ENCODE results near the gene MYO1F.
"Not testable (repeated sequence)": the region's sequence is repeated elsewhere in the genome, so short reads cannot be mapped to it uniquely, and the experiment has no call there.

MYO1F gene

DNA sequence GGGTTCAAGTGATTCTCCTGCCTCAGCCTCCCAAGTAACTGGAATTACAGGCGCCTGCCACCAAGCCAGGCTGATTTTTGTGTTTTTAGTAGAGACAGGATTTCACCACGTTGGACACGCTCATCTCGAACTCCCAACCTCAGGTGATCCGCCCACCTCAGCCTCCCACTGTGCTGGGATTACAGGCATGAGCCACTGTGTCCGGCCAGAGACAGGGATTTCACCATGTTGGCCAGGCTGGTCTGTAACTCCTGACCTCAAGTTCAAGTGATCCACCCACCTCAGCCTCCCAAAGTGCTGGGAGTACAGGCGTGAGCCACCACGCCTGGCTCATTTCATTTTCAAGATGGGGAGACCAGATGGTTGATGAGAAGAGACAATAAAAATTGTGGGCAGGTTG, 12.4 kb downstream of the MYO1F start:
- not testable (repeated sequence) for DNase-seq (ENCODE audit: low read depth)

DNA sequence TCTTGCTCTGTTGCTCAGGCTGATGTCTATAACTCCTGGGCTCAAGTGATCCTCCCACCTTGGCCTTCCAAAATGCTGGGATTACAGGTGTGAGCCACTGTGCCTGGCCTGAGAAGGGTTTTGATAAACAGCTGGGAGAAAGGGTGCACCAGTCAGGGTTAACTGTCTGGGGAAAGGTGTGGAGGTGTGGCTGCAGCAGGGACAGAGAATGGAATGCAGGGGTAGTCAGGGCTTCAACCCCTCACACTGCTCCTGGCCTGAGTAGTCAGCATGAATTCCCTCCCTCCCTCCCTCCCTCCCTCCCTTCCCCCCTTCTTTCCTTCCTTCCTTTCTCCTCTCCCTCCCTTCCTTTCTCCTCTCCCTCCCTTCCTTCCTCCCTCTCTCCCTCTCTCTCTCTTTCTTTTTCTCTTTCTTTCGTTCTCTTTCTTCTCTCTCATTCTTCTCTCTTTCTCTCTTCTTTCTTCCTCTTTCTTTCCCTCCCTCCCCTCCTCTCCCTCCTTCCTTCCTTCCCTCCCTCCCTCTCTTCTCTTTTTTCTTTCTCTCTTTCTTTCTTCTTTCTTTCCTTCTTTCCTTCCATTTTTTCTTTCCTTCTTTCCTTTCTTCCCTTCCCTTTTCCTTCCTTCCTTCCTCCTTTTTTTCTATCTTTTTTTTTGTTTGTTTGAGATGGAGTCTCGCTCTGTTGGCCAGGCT, 16.0 kb downstream of the MYO1F start:
- no peak for DNase-seq (ENCODE audit: low read depth)

DNA sequence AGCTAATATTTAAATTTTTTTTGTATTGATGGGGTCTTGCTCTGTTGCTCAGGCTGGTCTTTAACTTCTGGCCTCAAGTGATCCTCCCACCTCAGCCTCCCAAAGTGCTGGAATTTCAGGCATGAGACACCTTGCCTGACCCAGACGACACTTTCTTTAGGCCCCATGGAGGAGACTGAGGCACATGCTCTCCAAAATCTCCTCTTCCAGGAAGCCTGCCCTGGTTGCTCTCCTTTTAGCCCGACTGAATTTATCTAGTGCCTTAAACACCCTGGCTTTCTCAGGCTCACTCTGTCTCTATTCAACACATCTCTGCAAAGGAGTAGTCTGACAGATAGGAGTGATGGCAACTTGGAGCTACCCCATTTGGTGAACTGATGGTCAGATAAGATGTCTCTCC, 18.9 kb downstream of the MYO1F start:
- no peak for DNase-seq (ENCODE audit: low read depth)

DNA sequence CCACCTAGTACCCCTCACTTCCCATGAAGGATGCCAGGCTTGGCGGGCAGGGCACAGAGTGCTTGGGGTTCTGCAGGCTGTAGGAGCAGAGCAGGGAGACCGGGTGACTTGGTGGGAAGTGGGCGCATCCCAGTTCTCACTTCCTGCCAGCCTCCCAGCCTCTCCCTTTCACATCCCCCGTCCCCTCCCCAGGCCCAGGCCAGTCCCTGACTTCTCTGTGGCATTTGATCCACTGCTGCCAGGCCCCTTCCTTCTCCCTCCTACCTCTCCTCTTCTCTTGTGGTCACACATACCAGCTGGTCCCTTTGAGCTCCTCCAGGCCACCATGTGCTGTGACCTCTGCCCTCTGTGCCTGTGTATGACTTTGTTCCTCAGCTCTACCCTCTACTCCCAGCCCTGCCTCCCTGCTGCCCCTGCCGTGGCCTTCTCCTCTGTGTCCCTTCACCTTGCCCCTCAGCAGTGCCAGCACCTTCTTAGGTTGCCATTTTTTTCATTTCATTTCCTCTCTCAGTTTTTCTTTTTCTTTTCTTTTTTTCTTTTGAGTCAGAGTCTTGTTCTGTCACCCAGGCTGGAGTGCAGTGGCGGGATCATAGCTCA, 19.5 kb downstream of the MYO1F start:
- DNase-seq (ENCODE audit: low read depth), result no peak

DNA sequence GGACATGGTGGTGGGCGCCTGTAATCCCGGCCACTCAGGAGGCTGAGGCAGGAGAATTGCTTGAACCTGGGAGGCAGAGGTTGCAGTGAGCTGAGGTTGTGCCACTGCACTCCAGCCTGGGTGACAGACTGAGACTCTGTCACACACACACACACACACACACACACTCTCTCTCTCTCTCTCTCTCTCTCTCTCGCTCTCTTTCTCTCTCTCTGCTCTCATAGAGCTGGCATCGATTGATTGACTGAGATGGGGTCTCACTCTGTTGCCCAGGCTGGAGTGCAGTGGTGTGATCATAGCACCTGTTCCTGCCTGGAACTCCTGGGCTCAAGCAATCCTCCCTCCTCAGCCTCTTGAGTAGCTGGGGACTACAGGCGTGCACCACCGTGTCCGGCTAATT, 23.5 kb downstream of the MYO1F start:
- DNase-seq (ENCODE audit: low read depth), result not testable (repeated sequence)

DNA sequence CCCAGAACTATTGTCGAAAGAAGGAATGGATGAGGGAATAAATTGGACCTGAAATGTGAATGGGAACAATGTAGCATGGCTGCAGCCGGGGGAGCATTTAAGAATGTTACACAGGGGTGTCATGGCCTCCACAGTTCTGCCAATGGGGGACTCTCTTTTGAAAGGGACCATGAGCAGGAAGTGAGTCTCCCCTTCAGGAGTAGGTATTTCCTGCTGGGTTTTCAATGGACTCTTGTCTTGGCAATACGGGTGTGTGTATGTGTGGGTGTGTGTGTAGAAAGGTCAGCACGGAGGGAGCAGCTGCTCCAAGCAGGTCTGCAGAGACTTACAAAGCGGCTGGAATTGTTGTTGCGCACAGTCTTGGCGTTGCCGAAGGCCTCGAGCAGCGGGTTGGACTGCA, 24.4 kb downstream of the MYO1F start:
- no peak for DNase-seq (ENCODE audit: low read depth)

DNA sequence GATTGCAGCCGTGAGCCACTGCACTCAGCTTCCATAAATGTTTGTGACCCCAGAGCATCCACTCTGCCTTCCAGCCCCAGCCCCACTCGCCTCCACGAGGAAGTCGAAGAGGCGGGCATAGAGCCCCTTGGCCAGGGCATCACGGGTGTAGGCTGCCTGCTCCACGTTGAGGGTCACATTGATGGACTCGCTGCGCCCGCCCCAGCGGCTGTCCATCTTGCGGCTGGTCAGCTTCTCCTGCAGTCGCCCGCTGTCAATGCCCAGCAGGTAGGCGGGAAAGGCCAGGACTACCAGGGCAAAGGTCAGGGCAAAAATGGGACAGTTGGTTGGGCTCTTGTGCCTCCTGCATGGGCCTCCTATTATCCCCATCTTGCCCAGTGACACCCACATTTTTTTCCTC, 27.2 kb downstream of the MYO1F start:
- no peak for DNase-seq (ENCODE audit: low read depth)

DNA sequence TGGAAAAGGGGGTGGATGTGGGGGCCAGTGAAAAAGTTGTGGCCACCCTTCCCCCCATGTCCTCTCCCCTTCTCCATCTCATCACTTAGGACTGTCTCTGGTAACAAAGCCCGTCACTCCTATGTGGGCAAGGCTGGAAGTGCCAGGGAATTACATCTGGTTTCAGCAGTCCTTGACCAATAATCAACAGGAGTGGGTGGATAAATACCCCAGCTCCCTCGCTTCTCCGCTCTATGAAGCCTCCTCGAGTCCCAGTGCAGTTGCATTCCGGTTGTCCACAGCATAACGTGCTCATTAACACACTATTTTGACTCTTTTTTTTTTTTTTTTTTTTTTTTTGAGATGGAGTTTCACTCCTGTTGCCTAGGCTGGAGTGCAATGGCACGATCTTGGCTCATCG, 31.5 kb downstream of the MYO1F start:
- no peak for DNase-seq (ENCODE audit: low read depth)

DNA sequence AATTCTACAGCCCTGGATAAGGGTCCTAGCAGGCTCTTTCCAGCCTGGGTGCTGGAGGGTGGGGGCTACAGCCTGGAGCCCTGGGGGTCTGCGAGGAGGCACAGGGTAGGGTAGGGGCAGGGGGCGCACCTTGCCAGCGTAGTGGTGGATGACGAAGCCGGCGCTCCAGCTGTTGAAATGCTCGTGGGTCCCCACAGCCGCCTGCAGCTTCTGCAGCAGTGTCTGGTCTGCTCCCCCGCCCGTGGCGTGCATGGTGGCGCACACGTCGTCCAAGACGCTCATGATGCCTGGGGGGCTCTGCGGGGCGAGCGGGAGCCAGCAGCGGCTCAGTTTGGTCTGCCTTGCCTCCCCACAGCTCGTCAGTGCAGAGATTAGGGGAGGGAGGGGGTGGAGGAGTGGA, 33.1 kb downstream of the MYO1F start:
- DNase-seq (ENCODE audit: low read depth), result no peak

DNA sequence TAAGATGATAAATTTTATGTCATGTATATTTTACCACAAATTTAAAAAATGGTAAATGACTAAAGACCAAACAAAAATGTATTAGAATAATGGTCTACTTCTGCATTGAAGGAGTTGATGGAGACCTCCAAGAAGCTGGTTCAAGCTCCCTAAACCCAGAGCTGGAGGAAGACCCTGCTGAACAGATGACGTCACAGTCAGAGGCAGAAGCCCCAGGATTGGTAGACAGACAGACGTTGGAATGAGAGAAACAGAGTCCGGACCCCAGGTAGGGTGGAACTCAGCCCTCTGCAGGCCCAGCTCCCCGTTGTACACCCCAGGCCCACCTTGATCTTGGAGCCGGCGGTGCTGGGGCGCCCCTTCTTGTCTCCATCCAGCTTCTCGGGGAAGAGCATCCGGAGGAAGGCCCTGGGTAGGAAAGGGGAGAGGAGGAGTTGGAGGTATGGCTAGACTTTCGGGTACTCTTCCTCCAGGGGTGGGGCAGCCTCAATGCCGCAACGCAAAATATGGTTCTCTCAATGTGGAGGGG, 37.6 kb downstream of the MYO1F start:
- no peak for DNase-seq (ENCODE audit: low read depth)

DNA sequence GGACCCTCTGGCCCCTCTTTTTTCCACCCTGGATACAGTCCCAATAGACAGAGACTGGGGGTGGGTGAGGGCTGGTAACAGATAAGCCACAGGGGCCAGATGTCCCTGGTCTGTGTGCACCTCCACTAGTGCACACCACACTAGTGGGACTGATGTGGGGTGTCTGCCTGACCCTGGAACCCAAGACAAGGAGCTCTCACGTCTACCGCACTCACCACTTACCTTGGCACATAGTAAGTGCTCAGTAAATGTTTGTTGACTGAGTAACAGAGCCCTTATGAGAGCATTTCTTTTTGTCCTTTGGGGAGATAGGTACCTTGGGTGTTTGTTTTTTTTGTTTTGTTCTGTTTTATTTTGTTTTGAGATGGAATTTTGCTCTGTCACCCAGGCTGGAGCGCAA, 40.1 kb downstream of the MYO1F start:
- DNase-seq (ENCODE audit: low read depth), result no peak

DNA sequence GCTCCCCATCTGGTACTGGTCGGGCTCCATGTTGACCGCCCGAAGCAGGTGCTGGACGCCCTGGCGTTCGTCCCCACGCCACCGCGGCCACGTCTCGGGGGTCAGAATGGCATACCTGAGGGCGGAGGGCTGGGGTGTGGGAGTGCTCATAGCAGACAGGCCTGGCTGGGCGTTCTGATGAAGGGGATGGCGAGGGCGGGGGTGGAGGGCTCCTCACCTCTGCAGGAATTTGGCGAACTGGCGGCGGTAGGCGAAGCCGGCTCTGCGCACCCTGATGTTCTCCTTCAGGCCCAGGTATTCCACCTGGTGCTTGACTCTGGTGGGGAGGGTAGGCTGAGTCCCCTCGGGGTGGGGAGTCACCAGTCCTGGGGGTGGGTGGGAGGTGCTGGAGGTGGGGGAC, 41.0 kb downstream of the MYO1F start:
- DNase-seq (ENCODE audit: low read depth), result no peak

DNA sequence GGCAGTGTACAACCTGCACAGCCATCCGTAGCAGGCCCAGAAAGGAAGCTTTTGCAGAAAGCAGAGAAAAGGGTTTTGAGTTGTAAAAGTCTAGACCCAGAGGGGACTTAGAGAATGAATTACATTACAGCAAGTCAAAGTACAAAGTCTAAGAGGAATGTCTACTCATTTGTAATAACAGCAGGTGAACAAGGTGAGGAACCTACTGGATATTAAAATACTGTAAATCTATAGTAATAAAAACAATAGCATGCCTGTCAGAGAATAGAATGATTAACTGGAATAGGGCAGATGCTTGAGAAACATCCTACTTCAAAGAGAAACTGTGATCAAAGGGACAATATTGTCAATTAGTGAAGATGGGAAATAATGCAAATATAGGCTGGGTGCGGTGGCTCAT, 45.0 kb downstream of the MYO1F start:
- DNase-seq (ENCODE audit: low read depth), result no peak

DNA sequence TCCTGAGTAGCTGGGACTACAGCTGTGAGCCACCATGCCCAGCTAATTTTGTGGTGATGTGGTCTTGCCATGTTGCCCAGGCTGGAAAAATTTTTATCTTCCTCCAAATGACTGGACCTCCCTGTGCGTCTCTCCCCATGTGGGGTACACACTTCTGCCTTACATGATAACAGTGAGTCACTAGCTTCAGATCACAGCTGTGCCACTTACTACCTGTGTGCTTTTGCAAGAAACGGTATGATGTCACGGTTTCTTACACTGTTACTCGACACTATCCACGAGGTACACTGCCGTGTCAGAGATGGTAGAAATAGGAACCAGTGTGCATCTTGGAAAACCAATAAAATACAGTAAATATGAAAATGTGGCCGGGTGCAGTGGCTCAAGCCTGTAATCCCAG, 45.8 kb downstream of the MYO1F start:
- DNase-seq (ENCODE audit: low read depth), result no peak

DNA sequence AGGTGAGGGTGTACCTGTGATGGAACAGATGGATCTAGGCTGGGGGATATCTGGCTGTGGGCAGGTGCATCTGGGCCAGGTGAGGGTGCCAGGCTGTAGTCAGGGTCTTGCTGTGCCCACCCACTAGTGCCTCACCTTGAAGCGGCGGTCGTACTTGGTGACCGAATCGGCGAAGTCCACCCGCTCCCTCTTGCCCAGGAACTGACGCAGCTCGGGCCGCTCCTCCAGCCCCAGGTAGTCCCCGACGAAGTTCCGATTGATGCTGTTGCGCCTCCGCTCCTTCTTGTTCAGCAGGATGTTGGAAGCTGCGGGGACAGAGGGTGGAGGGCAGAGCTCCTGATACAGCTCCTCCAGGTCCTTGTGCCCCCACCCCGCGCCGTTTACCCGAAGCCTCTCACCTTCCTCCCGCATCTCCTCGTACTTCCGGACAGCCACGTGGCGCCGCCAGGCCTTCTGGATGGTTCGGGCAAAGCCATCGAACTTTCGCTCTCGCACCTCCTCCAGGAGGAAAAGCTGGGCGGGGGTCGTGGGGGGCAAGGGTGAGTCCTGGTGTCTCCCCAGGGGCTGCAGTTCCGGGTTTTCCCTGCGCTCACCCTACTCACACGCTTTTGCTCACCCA, 47.1 kb downstream of the MYO1F start:
- DNase-seq (ENCODE audit: low read depth), result no peak

DNA sequence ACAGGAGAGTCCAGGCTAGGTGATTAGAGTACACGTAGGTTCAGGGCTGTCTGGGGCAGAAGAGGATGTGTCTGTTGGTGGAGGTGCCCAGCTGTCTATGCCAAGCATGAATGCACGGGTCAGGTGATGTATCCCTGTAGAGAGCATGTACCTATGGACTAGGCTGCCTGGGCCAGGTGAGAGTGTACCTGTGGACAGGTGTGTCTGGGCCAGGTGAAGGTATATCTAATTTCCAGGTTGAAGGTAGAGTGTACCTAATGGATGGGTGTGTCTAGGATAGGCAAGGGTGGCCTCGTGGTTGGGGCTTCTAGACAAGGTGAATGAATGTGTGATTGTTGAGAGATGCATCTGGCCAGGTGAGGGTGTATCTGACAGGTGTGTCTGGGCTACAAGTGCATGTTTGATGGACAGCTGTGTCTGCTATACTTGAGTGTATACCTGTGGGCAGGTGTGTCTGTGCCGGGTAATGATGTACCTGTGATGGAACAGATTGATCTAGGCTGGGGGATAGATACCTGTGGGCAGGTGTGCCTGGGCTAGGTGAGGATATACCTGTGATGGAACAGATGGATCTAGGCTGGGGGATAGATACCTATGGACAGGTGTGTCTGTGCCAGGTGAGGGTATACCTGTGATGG, 47.8 kb downstream of the MYO1F start:
- DNase-seq (ENCODE audit: low read depth), result no peak

DNA sequence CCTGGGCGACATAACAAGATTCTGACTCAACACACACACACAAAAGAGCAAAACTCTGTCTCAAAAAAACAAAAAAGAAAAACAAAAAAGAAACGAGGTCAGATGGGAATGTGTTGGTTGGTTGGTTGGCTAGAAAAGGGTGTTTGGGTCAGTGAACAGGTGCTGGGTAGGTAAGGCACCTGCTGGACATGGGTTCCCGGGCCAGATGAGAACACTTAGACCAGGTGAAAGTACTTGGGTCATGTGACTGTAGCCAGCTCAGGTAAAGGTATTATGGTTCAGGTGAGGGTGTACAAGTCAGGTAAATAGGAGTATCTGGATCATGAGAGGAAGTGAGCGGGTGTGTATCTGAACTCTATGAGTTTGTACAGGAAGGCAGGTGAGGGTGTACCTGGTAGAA, 48.7 kb downstream of the MYO1F start:
- no peak for DNase-seq (ENCODE audit: low read depth)

DNA sequence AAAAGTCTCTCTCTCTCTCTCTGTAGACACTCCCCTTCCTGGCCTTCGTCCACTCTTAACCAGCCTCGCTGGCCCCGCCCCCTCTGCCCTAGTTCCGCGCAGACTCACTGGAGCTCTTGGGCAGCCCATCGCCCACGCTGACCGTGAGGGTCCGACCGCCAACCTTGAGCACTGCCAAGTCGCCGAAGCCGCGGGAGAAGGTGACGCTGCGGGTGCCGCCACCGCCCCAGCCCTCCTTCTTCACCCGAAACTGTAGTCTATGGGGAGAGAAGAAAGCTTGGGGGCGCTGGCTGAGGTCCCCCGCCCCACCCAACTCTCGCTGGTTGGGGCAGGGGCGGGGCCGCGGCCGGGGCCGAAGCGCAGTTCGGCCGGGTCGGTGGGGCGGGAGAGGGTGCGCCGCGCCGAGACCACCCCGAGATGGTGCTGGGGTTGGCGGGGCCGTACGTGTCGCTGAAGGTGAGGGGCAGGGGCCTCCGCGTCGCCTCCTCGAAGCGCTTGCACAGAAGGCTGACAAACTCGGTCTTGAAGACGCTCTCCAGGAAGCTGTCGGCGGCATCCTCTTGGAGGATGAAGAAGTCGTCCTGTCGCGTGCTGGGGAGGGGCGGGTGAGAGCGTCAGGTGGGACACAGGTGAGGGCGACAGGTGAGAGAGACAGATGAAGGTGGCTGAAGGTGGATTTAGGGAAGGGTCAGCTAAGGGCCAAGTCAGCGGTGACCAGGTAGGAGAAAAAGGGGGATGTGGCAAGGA, 50.7 kb downstream of the MYO1F start:
- DNase-seq (ENCODE audit: low read depth), result peak; percentile 83

DNA sequence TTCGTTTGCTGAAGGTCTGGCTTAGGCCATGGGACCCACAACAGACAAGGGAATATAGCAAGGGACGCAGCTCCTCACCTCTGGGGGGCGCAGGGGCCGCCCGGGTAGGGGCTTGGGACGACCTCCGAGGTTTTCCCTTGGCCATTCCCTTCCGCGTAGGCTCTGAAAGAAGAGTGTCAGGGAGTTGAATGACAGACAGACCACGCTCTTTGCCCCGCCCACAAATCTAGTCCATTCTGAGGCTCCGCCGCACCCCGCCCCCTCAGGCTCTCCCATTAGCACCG, 51.9 kb downstream of the MYO1F start:
- DNase-seq (ENCODE audit: low read depth), result no peak

DNA sequence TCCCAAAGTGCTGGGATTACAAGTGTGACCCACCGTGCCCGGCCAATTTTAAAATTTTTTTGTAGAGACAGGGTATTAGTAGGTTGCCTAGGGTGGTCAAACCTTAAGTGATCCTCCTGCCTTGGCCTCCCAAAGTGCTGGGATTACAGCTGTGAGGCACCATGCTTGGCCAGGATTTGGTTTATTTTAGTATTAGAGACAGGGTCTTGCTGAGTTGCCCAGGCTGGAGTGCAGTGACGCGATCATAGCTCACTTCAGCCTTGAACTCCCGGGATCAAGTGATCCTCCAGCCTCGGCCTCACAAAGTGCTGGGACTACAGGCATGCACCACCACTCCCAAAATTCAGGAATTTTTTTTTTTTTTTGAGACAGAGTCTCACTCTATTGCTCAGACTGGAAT, 57.9 kb downstream of the MYO1F start:
- no peak for DNase-seq (ENCODE audit: low read depth)

DNA sequence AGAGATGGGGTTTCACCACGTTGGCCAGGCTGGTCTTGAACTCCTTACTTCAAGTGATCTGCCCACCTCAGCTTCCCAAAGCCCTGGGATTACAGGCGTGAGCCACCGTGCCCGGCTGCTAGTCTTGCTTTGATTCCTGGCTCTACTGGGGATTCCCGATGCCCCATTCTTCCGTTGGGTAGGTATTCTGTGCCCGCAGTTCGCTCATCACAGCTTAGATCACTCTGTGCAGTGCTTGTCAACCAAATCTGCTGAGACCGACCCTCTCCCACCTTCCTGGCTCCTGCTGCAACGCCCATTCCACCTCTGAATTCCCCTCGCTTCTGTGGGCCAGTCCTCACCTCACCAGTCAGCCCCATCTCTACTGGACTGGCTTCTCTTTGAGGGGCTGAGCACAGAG, 58.7 kb downstream of the MYO1F start:
- DNase-seq (ENCODE audit: low read depth), result no peak

DNA sequence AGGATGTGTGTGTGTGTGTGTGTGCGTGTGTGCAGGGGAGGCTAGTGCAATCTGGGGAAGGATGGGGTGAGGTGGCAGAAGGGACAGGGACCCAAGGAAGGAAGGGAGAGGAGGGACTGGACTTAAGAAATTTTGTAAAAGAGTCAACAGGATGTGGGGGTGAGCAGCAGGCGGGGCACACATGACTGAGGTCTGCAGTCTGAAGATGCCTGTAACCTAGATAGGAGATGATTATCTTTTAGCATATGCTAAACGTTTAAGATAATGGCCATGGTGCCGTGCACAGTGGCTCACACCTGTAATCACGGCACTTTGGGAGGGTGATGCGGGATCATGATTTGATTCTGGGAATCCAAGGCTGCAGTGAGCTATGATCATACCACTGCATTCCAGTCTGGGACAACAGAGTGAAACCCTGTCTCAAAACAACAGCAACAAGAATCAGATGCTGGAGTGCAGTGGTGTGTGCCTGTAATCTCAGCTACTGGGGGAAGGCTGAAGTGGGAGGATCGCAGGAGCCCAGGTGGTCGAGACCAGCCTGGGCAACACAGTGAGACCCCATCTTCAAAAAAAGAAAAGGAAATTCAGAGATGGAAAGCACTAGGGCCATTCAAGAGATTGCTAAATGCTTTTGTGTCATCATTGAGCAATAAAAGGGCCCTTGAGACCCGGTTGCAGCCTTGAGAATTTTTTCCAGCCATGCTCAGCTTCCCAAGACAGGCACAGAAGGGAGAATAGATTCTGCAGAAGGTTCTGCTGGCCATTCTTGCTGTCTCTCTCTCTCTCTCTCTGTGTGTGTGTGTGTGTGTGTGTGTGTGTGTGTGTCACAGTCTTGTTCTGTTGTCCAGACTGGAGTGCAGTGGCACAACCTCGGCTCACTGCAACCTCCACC, 59.4 kb downstream of the MYO1F start:
- DNase-seq (ENCODE audit: low read depth), result peak; percentile 75
